IMR-90 (cell line): ENCODE measurements around the gene FAF1.

ENCODE experiments used
- POLR2A ChIP-seq: IDR thresholded peaks from 2 replicates; pipeline ENCODE4 v1.6.1; 2012; ENCODE audit warnings: mild to moderate bottlenecking, low read depth, low read length
- TF ChIP-seq, protein P1 (sequence below): conservative IDR thresholded peaks from 2 replicates; pipeline ENCODE4 v1.5.1; 2012; ENCODE audit warnings: mild to moderate bottlenecking, low read depth, low read length, improper control_type of control experiment
- TF ChIP-seq, protein P2 (sequence below): fragments of 150-350 bp; IDR thresholded peaks from 2 replicates; pipeline ENCODE4 v1.6.1; 2016; ENCODE audit warnings: low read depth, mild to moderate bottlenecking, low read length, moderate library complexity, borderline replicate concordance

DNA sequence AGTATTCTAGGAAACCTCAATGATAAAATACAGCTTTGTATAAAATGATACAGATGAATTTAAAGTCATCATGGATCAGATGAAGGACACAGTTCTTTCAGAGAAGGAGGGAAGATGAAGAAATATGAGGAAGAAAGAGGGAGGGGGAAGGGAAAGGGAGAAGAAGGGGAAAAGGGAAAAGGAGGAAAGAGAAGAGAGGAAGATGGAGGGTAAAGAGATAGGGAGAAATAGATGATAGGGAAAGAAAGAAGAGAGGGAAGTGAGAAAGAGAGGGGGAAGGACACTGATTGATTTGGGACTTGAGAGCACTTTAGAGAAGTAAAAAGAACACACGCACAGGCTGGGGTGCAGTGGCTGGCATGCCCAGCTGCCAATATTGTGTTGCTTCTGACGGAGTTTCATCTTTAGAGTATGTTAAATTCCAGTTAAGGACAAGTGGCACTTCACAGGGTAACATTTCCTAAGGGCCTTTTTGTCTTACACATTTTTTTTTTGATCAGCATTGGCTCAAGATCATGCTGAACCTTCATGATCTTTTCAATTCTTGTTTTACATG lies 300.9 kb downstream of the FAF1 start:
- TF ChIP-seq, protein P1, sequence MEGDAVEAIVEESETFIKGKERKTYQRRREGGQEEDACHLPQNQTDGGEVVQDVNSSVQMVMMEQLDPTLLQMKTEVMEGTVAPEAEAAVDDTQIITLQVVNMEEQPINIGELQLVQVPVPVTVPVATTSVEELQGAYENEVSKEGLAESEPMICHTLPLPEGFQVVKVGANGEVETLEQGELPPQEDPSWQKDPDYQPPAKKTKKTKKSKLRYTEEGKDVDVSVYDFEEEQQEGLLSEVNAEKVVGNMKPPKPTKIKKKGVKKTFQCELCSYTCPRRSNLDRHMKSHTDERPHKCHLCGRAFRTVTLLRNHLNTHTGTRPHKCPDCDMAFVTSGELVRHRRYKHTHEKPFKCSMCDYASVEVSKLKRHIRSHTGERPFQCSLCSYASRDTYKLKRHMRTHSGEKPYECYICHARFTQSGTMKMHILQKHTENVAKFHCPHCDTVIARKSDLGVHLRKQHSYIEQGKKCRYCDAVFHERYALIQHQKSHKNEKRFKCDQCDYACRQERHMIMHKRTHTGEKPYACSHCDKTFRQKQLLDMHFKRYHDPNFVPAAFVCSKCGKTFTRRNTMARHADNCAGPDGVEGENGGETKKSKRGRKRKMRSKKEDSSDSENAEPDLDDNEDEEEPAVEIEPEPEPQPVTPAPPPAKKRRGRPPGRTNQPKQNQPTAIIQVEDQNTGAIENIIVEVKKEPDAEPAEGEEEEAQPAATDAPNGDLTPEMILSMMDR: no peak
- TF ChIP-seq, protein P2, sequence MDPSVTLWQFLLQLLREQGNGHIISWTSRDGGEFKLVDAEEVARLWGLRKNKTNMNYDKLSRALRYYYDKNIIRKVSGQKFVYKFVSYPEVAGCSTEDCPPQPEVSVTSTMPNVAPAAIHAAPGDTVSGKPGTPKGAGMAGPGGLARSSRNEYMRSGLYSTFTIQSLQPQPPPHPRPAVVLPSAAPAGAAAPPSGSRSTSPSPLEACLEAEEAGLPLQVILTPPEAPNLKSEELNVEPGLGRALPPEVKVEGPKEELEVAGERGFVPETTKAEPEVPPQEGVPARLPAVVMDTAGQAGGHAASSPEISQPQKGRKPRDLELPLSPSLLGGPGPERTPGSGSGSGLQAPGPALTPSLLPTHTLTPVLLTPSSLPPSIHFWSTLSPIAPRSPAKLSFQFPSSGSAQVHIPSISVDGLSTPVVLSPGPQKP: no peak
- TF ChIP-seq POLR2A: no peak
